ENCODE measurements around the gene POFUT2.

POFUT2 gene

DNA sequence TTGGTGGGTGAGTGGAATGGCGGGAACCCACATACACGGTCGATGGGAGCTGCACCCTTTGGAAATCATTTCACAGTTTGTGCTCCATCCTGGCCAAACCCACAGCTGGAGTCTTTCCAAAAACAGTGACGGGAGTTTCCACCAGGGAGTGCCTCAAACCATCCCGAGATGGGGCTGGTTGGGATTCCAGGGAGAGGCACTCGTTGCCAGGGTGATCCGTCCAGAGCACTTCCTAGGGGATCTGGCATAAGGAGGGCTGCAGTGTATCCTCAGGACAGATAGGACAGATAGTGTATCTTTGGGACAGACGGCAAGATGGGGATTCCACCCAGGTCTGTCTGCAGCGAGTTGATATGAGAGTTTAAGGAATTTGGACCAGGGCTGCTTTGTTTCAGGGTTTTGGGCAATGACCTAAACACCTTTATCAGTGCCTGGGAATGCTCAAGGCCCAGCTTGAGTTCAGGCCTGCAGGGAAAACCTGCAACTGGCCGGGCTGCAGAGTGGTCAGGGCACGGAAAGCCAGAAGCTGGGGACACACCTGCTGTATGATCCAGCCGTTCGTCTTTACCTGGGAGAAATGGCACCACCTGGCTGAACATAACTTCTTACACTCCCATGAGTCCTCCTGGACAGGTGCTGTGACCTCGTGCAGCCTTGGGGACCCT lies 3.4 kb upstream of the POFUT2 start:
- H3K27ac ChIP-seq = no peak overlapping the region
- DNase-seq = no peak
- no peak overlapping the region for H3K4me3 ChIP-seq (ENCODE audit: low read depth, low read length)
- TF ChIP-seq, protein P1, sequence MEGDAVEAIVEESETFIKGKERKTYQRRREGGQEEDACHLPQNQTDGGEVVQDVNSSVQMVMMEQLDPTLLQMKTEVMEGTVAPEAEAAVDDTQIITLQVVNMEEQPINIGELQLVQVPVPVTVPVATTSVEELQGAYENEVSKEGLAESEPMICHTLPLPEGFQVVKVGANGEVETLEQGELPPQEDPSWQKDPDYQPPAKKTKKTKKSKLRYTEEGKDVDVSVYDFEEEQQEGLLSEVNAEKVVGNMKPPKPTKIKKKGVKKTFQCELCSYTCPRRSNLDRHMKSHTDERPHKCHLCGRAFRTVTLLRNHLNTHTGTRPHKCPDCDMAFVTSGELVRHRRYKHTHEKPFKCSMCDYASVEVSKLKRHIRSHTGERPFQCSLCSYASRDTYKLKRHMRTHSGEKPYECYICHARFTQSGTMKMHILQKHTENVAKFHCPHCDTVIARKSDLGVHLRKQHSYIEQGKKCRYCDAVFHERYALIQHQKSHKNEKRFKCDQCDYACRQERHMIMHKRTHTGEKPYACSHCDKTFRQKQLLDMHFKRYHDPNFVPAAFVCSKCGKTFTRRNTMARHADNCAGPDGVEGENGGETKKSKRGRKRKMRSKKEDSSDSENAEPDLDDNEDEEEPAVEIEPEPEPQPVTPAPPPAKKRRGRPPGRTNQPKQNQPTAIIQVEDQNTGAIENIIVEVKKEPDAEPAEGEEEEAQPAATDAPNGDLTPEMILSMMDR (IDR thresholded peaks at IDR 0.05; ENCODE audit: low read depth, low read length) = no peak
- H3K36me3 ChIP-seq = peaks cover under 1% of the 10 kb centered on the region; the same call in 1 of the 2 replicates
- H3K9me3 ChIP-seq (ENCODE audit: severe bottlenecking) = no peaks in the 10 kb centered on the region
- H3K27me3 ChIP-seq (ENCODE audit: insufficient read depth, low read depth, severe bottlenecking) = no peaks in the 10 kb centered on the region

DNA sequence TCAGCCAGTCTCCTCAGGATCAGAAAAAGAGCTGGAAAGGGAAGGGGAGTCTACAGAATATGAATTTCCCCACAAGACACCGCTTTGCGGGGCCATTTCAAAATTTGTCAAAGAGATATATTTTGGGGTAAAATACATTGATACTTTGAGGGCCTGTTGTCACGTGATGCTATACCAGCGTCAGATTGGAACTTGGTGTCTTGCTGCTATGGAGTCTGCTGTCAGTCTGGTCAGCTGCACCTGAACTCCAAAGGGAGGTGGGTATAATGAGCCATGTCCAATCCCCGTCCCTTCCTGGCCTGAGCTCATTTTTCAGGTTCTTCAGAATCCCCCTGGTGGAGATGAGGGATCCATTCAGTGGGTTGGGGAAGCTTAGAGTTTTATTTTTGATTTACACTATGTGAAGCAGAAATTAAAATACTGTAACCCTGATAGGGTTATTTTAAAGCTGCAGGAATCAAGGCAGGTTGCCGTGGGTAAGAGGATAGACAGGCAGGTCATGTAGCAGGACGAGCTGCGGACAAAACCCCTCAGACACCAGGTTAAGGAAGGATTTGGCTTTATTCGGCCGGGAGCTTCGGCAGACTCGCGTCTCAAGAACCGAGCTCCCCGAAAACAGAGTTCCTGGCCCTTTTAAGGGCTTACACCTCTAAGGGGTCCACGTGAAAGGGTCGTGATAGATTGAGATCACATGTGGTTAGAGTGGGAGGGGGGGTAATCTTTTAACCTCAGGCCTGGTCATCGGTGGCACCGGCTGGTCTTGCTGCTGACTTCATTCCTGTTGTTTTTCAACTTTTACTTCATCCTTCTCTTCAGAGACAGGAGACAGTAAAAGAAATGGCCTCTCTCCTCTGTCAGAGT lies 2.2 kb upstream of the POFUT2 start:
- no peak overlapping the region for H3K27ac ChIP-seq

DNA sequence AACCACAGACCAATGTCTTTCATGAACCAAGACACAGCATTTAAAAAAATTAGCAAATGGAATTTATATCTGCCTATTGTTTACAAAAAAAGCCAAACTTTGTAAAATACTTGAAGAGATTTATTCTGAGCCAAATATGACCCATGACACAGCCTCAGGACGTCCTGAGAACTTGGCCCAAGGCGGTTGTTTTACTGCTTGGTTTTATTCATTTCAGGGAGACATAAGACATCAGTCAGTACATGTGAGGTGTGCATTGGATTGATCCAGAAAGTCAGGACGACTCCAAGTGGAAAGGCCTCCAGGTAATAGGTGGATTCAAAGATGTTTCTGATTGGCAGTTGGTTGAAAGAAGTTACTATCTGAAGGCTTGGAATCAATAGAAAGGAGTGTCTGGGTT lies 1.4 kb upstream of the POFUT2 start:
- DNase-seq = no peak
- Histone ChIP-seq H3K4me3 (ENCODE audit: low read depth, low read length) (no peak overlapping the region), H3K9me3 (ENCODE audit: severe bottlenecking) (no peaks in the 10 kb centered on the region), H3K36me3 (peaks cover 20% of the 10 kb centered on the region), H3K27me3 (ENCODE audit: insufficient read depth, low read depth, severe bottlenecking) (no peaks in the 10 kb centered on the region), H3K27ac (no peak overlapping the region)
- TF ChIP-seq, protein P1 (IDR thresholded peaks at IDR 0.05; ENCODE audit: low read depth, low read length) = no peak

More for the DNA sequence above, 2.2 kb upstream of the POFUT2 start:
- TF ChIP-seq, protein P1 (IDR thresholded peaks at IDR 0.05; ENCODE audit: low read depth, low read length) = peak; percentile 27; the same call in 1 of the 2 replicates
- no peak for DNase-seq
- H3K36me3 ChIP-seq = peaks cover 12% of the 10 kb centered on the region
- no peaks in the 10 kb centered on the region for H3K27me3 ChIP-seq (ENCODE audit: insufficient read depth, low read depth, severe bottlenecking)
- no peaks in the 10 kb centered on the region for H3K9me3 ChIP-seq (ENCODE audit: severe bottlenecking)
- H3K4me3 ChIP-seq (ENCODE audit: low read depth, low read length) = no peak overlapping the region

DNA sequence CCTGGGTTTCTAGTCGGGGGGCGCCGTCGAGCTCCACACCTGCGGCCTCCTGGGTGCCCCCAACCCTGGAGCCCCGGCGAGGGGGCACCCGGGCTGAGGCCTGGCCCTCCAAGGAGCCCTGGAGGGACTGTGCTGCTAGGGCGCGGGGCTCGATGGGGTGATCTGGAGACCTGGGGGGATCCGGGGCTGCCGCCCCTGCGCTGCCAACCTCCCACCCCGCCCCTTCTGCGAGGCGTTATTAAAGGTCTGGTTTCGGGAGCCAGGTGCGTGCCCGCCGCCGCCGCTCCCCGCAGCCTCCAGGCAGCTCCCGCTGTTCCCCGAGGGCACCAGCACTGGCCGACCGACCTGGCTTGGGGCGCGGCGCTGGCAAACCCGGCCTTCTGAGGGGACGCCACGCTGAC lies 746 bp upstream of the POFUT2 start:
- TF ChIP-seq, protein P1 (IDR thresholded peaks at IDR 0.05; ENCODE audit: low read depth, low read length) = no peak
- Histone ChIP-seq H3K9me3 (ENCODE audit: severe bottlenecking) (no peaks in the 10 kb centered on the region), H3K36me3 (peaks cover 20% of the 10 kb centered on the region), H3K27me3 (ENCODE audit: insufficient read depth, low read depth, severe bottlenecking) (no peaks in the 10 kb centered on the region), H3K27ac (no peak overlapping the region), H3K4me3 (ENCODE audit: low read depth, low read length) (peak overlapping the region; percentile 84)
- no peak for DNase-seq

DNA sequence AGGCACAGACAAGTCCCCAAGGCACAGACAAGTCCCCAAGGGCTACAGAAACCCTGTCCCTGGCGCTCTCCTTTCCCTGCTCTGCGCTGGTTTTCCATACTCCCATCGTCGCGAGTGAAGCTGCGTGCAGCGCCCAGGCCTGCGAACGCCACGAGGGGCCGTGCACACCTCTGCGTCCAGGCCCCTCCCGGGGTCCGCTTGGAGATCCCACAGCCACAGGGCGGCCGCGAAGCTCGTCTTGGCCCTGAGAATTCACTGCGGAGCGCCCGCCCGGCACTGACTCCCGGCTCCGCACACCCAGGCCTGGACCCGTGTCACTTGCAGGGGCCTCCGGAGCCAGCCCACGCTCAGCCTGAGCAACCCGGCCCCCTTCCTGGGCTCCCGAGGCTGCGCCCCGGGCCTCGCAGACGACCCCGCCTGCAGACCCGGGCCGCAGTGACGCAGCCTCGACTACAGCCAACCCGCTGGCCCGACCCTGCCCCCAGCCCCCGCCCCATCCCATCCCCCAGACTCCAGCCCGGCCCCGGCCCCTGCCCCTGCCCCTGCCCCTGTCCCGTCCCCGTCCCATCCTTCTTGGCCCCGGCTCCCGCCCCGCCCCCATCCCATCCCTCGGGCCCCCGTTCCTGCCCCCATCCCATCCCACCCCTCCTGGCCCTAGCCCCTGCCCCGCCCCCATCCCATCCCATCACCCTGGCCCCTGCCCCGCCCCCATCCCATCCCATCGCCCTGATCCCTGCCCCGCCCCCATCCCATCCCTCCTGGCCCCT lies 841 bp downstream of the POFUT2 start:
- peaks cover 30% of the 10 kb centered on the region for H3K36me3 ChIP-seq
- no peaks in the 10 kb centered on the region for H3K27me3 ChIP-seq (ENCODE audit: insufficient read depth, low read depth, severe bottlenecking)
- no peaks in the 10 kb centered on the region for H3K9me3 ChIP-seq (ENCODE audit: severe bottlenecking)
- TF ChIP-seq, protein P1 (IDR thresholded peaks at IDR 0.05; ENCODE audit: low read depth, low read length) = no peak
- peak; percentile 7 for DNase-seq
- peak overlapping the region; percentile 84 for H3K4me3 ChIP-seq (ENCODE audit: low read depth, low read length)
- no peak overlapping the region for H3K27ac ChIP-seq

All from WERI-Rb-1 (cell line).